Stimulated activated naive CD8-positive, alpha-beta T cell treated with anti-CD3 and anti-CD28 coated beads, Interleukin-15, amount 100 ng/mL, for 72 hours (primary cell): ENCODE measurements around the gene TCEA3.

Experiments
- ATAC-seq: fragments of 150-1000 bp; cut with Tn5 transposase; 2 replicates; pipeline ENCODE4 v1.10.0; 2021; ENCODE audit warnings: mild to moderate bottlenecking, moderate library complexity
- DNase-seq, 2 donors: peaks; one replicate each; pipeline ENCODE4 v3.0.0; 2021 to 2022
- H3K27ac Mint-ChIP-seq, 2 donors: one replicate each; pipeline ENCODE4 v1.8.0; 2022; ENCODE audit warnings: mild to moderate bottlenecking in 2 of 2, mixed read lengths in 2 of 2, moderate library complexity in 2 of 2
- H3K27me3 Mint-ChIP-seq: one replicate; pipeline ENCODE4 v1.8.0; 2022; ENCODE audit warnings: mixed read lengths
- H3K4me1 Mint-ChIP-seq: one replicate; pipeline ENCODE4 v1.8.0; 2022; ENCODE audit warnings: mild to moderate bottlenecking, mixed read lengths
- H3K4me3 Mint-ChIP-seq, 2 donors: one replicate each; pipeline ENCODE4 v1.8.0; 2022; ENCODE audit warnings: mild to moderate bottlenecking in 2 of 2, mixed read lengths in 2 of 2, moderate library complexity in 1 of 2
- H3K9me3 Mint-ChIP-seq, 2 donors: one replicate each; pipeline ENCODE4 v1.8.0; 2022; ENCODE audit warnings: mixed read lengths in 2 of 2

Gene TCEA3

DNA sequence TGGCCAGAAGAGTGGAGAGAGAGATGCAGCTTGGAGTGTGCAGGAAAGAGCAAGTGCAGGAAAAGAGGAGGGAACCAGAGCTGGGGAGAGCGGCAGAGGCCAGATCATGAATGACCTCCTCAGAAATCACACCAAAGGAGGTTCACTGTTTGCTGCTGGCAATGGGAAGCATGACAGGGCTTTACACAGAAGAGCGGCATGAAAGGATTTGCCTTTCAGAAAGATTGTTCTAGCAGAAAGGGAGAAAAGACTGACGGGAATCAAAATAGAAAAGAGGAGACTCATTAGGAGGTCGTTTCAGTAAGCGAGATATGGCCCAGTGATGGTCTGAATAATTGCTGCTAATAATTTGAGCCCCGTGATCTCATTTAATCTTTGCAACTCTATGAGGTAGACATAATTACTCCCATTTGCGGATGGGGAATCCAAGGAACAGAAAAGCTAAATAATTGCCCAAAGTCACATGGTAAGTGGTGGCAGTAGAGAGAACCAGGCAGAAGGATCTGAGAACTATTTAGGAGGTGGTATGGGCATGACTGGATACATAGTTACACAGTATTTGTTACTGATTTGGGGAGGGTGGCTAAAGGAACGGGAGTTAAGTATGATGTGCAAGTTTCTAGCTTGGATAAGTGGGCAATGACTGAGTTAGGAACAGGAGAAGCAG is 67.9 kb downstream of the TCEA3 start:
- no peak overlapping the region for H3K27ac Mint-ChIP-seq
- H3K27me3 Mint-ChIP-seq, result no peaks in the 10 kb centered on the region
- peaks cover 30 to 47% of the 10 kb centered on the region in 2 donors for H3K9me3 Mint-ChIP-seq
- ATAC-seq, result no peak
- no peak for DNase-seq
- H3K4me1 Mint-ChIP-seq, result peaks cover 7% of the 10 kb centered on the region
- no peak overlapping the region for H3K4me3 Mint-ChIP-seq

GRCh38 chr1:23354245-23354644 is 70.3 kb downstream of the TCEA3 start:
- Mint-ChIP-seq H3K4me1 (peaks cover 7% of the 10 kb centered on the region), H3K9me3 (peaks cover 14 to 23% of the 10 kb centered on the region in 2 donors), H3K27ac (no peak overlapping the region), H3K27me3 (no peaks in the 10 kb centered on the region), H3K4me3 (no peak overlapping the region)
- DNase-seq, result peak in 1 of 2 donors; percentile 19
- peak; percentile 53 for ATAC-seq

DNA sequence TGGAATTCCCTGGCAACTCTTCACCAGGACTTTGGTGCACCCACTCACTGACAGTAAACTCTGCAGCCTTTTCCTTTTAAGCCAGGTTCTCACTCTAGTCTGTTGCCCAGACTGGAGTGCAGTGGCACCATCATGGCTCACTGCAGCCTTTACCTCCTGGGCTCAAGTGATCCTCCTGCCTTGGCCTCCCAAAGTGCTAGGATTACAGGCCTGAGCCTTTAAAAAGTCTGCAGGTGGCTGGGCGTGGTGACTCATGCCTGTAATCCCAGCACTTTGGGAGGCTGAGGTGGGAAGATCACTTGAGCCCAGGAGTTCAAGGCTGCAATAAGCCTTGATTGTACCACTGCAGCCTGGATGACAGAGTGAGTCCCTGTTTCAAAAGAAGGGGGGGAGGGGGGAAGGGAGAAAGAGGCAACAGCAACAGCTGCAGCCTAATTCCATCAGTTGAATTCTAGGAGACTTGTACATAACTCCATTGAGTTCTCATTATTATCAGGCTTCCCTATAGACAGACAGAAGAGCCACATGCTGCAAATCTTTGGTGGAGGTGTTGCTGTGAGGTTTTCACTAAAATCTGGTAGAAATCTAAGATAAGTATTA is 72.4 kb downstream of the TCEA3 start:
- H3K27ac Mint-ChIP-seq, result no peak overlapping the region
- no peak for DNase-seq
- ATAC-seq, result no peak
- no peaks in the 10 kb centered on the region for H3K27me3 Mint-ChIP-seq
- H3K4me3 Mint-ChIP-seq, result no peak overlapping the region
- H3K4me1 Mint-ChIP-seq, result peaks cover 7% of the 10 kb centered on the region
- peaks cover 5 to 13% of the 10 kb centered on the region in 2 donors for H3K9me3 Mint-ChIP-seq

GRCh38 chr1:23345920-23346319 is 78.6 kb downstream of the TCEA3 start:
- Mint-ChIP-seq H3K4me3 (no peak overlapping the region), H3K27ac (no peak overlapping the region)

GRCh38 chr1:23344987-23345472 is 79.5 kb downstream of the TCEA3 start:
- Mint-ChIP-seq H3K9me3 (no peaks in the 10 kb centered on the region), H3K27ac (peak overlapping the region; percentile 97 to 100), H3K4me3 (peak overlapping the region; percentile 92 to 97), H3K4me1 (peaks cover 37% of the 10 kb centered on the region), H3K27me3 (no peaks in the 10 kb centered on the region)
- DNase-seq (no peak), ATAC-seq (no peak)

More at GRCh38 chr1:23345920-23346319, 78.6 kb downstream of the TCEA3 start:
- no peak for ATAC-seq
- Mint-ChIP-seq H3K27me3 (no peaks in the 10 kb centered on the region), H3K9me3 (no peaks in the 10 kb centered on the region), H3K4me1 (peaks cover 28% of the 10 kb centered on the region)
- no peak for DNase-seq

DNA sequence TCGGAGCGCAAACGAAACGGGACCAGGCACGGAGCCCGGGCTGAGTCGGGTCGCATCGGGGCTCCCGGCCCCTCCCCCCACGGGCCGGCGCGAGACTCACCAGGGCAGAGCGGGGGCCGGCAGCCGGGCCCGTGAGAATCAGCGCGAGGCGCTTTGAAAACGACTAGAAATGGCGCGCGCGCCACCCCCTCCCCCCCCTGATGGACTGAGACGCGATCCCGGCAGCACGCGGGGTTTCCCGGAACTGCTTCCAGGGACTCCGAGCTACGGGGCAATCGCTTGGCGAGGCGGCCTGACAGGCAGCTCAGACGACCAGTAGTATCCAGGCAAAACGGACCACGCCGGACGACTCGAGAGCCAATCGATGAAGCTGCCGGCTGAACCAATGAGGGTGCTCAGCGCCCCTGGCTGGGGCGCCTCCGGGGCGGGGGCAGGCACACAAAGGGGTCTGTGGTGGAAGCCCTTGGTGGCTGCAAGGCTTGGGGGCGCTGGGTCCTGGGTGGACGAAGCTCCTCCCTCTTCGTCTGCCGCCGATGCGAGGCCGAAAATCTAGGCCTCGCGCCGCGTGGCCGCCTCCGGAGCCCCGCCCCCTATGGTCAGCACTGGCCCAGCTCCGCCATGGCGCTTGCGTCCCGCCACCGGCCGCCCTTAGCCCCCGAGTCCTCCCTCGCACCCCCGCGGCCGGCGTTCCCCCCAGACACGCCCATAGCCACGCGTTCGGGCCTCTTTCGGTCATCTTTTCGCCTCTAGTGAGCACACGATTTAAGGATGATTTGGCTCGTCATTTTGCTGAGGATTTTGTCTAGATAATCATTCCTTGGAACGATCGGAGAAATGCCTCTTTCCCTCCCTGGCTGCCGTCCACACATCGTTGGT is 80.2 kb downstream of the TCEA3 start, which contains the start of gene HNRNPR:
TSS of gene HNRNPR (minus strand) at position 174 of the 876 bp plus-strand sequence. CDS start 3,276 bp downstream, outside the sequence.
- Mint-ChIP-seq H3K27ac (peak within 1 kb of the TSS; percentile 97 to 100), H3K4me1 (peaks cover 44% of the 10 kb centered on the region), H3K4me3 (peak within 1 kb of the TSS; percentile 92 to 97), H3K27me3 (no peaks in the 10 kb centered on the region), H3K9me3 (no peaks in the 10 kb centered on the region)
- DNase-seq (peak; percentile 98 to 100), ATAC-seq (peak; percentile 97)

- Mint-ChIP-seq H3K27me3 (no peaks in the 10 kb centered on the region), H3K4me3 (peak overlapping the region; percentile 88 to 97), H3K4me1 (peaks cover 51% of the 10 kb centered on the region), H3K27ac (peak overlapping the region; percentile 95 to 97), H3K9me3 (no peaks in the 10 kb centered on the region)
- DNase-seq (peak in 1 of 2 donors; percentile 67), ATAC-seq (peak; percentile 14)
These were observed 81.1 kb downstream of the TCEA3 start for GRCh38 chr1:23343221-23344110.

- no peaks in the 10 kb centered on the region for H3K27me3 Mint-ChIP-seq
- peaks cover 65% of the 10 kb centered on the region for H3K4me1 Mint-ChIP-seq
- no peak for ATAC-seq
These were observed 82.4 kb downstream of the TCEA3 start for GRCh38 chr1:23341931-23342692.

DNA sequence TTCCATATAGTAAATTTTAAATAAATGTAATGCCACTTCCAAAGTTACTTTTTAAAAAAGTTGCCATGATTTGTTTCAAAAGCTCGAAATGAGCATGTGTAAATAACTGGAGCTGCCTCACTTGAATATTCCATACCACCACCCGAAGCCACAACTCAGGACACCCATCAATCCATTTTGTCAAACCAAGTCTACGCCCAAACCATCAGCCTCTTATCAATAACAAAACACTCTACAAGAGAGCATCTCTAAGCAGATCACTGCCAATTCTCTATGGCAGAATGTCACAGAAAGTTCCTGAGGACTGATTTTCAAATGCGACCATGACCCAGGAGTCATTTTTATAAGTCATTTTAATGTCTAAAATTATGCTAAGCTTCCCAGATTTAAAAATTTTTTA is 84.9 kb downstream of the TCEA3 start:
- Mint-ChIP-seq H3K4me3 (peak overlapping the region; percentile 88 to 97), H3K9me3 (no peaks in the 10 kb centered on the region), H3K4me1 (peaks cover 60% of the 10 kb centered on the region), H3K27ac (peak overlapping the region; percentile 7 to 52), H3K27me3 (no peaks in the 10 kb centered on the region)
- no peak for DNase-seq
- ATAC-seq, result no peak

More at GRCh38 chr1:23341931-23342692, 82.4 kb downstream of the TCEA3 start:
- H3K9me3 Mint-ChIP-seq, result no peaks in the 10 kb centered on the region
- peak overlapping the region in 1 of 2 donors; percentile 95 for H3K27ac Mint-ChIP-seq
- H3K4me3 Mint-ChIP-seq, result peak overlapping the region; percentile 88 to 97
- no peak for DNase-seq

GRCh38 chr1:23337869-23338268 is 86.7 kb downstream of the TCEA3 start:
- ATAC-seq (no peak), DNase-seq (no peak)
- Mint-ChIP-seq H3K27me3 (no peaks in the 10 kb centered on the region), H3K9me3 (no peaks in the 10 kb centered on the region), H3K27ac (no peak overlapping the region), H3K4me3 (peak overlapping the region in 1 of 2 donors; percentile 38), H3K4me1 (peaks cover 58% of the 10 kb centered on the region)

GRCh38 chr1:23331713-23332112 is 92.8 kb downstream of the TCEA3 start:
- ATAC-seq (no peak), DNase-seq (no peak)
- no peaks in the 10 kb centered on the region for H3K27me3 Mint-ChIP-seq
- no peaks in the 10 kb centered on the region for H3K9me3 Mint-ChIP-seq
- H3K4me3 Mint-ChIP-seq, result no peak overlapping the region
- H3K27ac Mint-ChIP-seq, result peak overlapping the region in 1 of 2 donors; percentile 27
- H3K4me1 Mint-ChIP-seq, result peaks cover 13% of the 10 kb centered on the region
